Activated CD4-positive, CD25-positive, alpha-beta regulatory T cell treated with anti-CD3 and anti-CD28 coated beads, Interleukin-2, amount 50 U/mL, for 72 hours (primary cell): Measurements from ENCODE around the gene ARHGEF12.

ENCODE experiments used
- DNase-seq: peaks from one replicate; pipeline ENCODE4 v3.0.0; 2021

The ARHGEF12 gene

GRCh38 chr11:120390585-120390922 lies 54.3 kb downstream of the ARHGEF12 start:
- DNase-seq = no peak

GRCh38 chr11:120391292-120391691 lies 55.1 kb downstream of the ARHGEF12 start:
- DNase-seq = no peak

GRCh38 chr11:120391854-120392253 lies 55.6 kb downstream of the ARHGEF12 start:
- no peak for DNase-seq

DNA sequence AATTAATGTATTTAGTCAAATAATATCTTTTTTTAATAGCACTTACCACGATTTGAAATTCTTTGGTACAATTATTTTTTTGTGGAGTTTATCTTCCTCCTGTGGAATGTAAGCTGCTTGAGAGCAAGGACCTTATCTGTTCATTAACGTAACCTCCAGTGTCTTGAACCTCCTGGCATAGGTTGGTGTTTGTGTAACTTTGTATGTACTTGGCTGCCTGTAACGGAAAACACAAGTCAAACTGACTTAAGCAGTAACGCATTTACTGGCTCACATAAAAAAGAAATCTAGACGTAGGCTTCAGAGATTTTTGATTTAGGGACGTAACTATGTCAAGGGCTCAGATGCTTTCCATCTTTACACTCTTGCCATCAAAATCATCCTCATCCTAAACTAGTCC lies 56.1 kb downstream of the ARHGEF12 start:
- DNase-seq = no peak

DNA sequence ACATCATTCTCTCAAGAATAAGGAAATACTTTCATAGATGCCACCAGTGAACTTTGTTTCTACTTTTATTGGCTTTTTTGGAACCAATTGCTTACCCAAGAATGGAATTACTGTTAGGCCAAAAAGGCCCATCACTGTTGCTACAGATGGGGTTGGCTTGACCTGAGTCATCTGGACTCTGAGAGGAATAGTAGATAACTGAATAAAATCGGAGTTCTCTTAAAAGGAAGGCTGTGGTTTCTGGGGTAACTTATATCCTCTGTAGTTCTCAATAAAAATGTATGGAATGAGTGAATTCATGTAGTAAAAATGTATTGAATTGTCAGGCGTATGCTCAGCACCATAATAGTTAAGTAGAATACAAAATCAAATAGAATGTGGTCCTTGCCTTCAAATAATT lies 56.6 kb downstream of the ARHGEF12 start:
- DNase-seq = no peak

DNA sequence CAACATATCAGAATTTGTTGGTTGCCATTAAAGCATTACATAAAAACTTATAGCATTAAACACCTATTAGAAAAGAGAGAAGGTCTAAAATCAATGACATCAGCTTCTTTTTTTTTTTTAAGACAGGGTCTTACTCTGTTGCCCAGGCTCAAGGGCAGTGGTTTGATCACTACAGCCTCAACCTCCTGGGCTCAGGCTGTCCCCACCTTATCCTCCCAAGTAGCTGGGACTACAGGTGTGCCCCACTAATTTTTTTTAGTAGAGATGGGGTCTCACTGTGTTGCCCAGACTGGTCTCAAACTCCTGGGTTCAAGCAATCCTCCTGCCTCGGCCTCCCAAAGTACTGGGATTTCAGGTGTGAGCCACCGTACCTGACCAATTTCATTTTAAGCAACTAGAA lies 57.9 kb downstream of the ARHGEF12 start:
- DNase-seq = no peak

DNA sequence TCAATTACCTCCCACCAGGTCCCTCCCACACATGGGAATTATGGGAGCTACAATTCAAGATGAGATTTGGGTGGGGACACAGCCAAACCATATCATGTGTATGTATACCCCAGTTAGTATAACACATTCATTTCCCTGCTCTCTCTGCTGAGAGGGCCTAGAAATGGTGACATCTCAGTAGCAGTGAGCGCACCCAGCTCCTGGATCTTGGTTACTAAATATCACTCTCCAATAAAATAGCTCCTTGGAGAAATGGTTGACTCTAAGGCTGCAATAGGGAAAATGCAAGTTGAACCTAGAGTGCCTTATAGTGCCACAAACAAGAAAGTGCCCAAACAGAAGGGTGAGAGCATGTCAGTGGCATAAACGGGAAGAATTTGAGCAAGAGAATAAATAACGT lies 59.6 kb downstream of the ARHGEF12 start:
- DNase-seq = no peak

DNA sequence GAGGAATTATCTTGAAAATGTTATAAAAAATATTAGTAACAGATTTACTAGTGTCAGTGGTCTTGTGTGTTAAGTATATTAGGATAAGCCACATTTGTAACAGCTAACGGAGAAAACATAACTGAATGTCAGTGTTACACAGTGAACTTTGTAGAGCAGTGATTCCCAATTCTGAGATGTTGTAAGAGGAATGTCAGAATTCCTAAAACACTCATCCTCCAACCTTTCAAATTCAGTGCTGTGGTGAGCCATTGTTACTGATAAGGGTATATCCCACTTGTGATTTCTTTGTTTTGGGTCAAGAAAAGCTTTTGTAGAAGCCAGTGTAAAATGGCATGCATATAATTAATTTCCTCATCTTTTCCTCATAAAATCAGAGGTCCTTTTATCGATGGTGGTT lies 61.9 kb downstream of the ARHGEF12 start:
- no peak for DNase-seq

- DNase-seq = no peak
Measured at GRCh38 chr11:120399307-120399706, 63.1 kb downstream of the ARHGEF12 start.

DNA sequence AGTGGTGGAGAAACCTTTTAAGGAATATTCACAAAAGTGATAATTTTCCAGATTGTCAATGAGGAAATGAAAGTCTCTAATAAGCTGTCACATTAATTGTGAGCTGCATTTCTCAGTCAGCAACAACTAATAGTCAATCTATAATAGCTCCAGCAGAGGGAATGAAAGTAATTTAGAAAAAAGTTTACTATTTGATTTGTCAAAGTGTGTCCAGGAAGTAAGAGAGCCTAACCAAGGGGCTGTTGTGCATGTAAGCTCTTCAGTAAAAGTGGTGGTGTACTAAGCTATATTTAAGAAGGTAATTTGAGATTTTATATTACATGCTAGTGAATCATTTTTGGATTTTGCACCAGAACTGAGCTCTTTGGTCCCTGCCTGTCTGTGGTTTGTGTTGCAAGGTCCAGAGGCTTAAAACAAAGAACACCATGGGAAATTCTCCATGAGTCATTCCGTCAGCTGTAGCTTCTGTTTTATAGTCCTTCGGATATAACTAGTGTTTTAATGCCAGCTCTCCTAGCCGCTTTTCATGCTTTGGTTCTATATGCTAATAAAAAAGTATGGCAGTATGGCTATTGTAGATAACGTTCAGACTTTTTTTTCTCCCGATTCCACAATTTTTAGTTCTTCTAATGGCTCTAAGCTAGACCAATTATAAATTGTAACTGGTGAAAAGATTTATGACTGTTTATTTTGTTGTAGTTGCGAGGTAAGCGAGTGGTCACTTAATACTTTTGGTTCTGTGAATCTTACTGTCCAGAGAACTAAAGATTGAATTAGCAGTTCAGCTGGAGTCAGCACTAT lies 64.6 kb downstream of the ARHGEF12 start:
- DNase-seq = no peak

DNA sequence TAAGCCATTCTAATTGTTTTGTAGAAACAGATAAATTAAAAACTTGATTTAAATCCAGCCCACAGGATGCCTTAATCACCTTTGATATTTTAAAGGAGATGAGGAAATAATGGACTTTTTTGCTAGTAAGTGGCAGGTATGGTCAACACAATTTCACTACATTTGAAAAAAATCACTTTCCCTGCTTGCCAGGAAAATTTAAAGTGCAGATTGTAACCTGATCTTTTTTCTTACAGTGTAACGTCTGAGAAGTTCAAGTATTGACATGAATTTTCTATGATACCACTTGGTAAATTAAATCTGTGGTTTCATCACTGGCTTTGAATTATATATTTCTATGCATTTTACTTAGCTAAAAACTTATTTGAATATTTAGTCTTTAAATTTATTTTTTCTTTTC lies 65.3 kb downstream of the ARHGEF12 start:
- DNase-seq = no peak

DNA sequence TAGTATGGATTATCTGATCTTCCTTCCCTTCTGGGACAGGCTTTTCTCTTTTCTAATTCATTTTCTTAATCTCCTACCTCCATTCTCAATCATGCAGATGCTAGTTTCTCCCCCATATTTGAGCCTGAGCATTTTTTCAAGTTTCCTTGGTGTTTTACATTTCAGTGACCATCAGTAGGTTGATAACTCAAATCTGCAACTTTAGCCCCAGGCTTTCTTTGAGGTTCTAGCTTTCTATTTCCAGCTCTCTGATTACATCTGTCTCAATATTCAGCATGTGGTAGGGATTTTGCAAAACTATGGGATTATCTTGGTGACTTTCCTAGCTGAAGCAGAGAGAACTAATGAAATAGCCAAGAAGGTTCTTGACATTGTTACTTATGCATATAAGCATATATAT lies 67.8 kb downstream of the ARHGEF12 start:
- DNase-seq = no peak

- DNase-seq = no peak
Measured at GRCh38 chr11:120404495-120404894, 68.3 kb downstream of the ARHGEF12 start.

DNA sequence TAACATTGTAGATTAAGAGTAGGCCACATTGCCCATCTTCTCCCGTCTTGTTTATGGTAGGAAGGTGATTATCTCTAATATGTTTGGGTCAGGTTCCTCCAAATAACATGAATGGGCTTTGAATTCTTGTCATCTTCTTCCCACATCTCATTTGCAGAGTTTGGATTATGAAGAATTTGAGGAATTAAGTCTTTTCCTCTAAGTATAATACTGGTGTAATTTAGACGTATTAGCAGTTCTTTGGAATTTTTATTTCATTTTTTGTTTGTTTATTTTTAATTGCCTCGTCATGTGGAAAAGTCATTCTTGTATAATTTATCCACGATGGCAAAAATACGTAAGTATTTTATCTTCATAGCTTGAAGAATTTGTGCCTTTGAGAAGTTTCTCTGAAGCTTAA lies 73.4 kb downstream of the ARHGEF12 start:
- no peak for DNase-seq

DNA sequence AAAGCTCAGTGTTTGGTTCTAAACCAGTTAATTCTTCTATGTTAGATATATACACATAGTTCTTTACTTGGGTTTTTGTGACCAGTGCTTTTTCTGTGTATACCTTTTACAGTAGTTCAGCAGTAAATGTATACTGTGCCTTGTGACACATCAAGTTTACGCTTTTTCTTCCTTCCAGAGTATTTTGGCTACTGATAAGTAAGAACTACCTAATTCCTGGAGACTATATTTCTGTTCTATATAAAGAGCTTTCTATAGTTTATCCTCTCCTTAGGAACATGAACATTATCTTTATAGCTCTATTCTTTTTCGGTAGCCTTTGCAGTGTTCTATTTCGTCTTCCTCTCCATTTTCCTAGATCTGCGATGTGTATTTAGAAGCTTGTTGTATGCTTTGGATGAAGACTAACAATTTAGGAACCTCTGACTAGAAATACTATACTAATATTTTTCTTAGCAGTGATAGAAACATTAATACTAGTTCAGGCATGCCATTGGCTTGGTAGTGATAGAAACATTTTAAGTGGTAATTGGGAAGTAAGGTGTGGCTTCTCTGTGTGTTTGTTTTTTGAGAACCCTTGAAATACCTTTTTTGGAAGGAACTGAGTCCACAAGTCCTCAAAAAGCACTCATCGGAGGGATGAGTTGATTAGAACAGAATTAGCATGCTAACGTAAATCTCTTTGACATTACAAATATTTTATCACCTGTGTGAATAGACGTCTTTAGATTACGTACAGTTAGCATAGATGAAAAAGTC lies 74.6 kb downstream of the ARHGEF12 start:
- DNase-seq = no peak

DNA sequence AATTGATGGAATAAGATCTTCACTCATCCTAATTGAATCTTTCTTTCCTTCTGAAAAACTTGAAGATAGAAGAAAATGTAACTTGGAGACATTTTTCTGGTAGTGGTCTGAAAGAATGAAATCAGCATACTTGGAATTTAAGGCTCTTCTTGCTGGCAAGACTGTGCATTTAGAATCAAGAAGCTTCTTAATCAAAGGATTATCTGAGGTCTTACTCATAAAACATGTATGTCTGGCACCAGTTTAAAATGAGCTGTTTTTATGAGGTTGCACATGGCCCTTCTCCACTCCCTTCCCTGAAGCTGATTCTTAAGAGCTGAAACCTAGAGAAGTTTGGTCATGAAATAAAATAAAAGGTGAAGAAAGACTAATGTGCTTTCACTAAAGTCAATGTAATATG lies 77.3 kb downstream of the ARHGEF12 start:
- no peak for DNase-seq

DNA sequence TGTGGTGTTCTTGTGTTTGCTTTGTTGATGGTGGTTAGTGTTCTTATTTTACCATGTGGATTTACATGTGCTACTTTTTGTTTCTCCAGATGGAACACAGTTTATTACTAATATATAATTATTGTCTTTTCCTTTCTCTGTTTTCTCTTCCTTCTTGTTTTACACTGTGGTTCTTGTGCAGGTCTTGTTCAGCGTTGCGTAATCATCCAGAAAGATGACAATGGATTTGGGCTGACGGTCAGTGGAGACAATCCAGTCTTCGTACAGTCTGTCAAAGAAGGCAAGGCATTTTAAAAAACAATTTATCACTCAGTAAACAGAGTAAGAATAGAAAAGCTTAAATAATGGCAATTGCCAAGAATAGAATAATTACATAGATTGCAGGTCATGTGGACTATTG lies 84.4 kb downstream of the ARHGEF12 start:
- DNase-seq = no peak

GRCh38 chr11:120424185-120424969 lies 88.2 kb downstream of the ARHGEF12 start:
- no peak for DNase-seq

DNA sequence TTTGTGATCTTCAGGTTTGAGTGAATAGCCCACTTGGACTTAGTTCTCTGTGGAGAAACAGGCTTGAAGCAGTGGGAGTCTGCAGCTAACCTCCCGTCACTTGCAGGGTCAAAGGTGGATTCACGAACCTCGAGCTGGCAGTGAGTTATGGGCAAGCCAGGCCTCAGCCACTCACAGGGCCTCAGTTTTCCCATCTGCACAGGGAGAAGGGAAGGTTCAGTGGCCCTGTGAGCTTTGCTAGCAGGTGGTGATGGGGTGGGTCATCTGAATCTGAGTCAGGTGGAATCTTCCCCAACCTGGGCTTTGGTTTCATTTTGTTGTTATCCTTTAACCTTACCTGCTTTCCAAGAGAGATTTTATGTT lies 88.7 kb downstream of the ARHGEF12 start:
- DNase-seq = no peak

DNA sequence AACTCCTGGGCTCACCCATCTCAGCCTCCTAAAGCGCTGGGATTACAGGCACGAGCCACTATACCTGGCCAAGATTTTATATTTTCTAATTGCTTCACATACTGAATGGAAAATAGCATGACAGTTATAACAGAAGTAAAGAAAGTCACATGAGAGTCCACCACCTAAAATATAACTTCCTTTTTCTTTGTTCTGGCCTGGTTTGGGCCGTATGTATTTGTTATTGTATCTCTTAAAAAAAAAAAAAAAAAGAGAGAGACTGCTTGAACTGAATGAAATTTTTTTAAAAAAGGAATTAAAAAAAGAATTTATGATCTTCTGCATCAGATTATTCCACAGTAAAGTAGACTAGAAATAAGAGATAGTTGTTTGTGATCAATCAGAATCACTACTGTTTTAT lies 89.3 kb downstream of the ARHGEF12 start:
- DNase-seq = no peak

DNA sequence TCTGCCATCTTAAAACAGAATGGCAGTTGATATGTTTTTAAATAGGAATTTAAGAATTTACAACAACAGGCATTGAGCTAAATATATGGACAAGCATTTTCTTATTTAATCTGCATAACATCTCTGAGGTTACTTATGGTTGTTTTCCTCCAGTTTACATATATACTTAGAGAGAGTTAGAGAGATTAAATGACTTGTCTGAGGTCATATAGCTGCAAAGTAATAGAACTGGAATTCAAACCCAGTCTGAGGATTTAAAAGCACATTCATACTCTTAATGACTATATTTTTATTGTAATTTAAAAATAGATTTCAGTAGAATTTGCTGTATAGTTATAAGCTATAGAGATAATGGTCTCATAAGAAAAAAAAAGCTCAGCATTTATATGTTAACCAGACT lies 93.9 kb downstream of the ARHGEF12 start:
- DNase-seq = no peak

DNA sequence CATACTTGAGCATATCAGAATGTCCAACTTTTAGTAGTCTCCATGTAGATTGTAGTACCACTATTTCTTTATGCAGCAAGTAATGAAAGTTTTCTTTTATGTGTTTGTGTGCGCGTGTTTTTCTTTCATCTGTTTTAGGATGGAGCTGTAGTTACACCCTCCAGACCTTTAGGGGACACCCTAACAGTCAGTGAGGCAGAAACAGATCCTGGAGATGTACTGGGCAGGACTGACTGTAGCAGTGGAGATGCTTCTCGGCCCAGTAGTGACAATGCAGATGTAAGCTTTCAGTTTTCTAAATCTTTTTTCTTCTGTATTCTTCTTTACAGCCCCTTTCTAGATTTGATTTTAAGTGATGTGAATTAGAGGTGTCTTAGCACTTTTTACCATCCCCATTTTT lies 95.4 kb downstream of the ARHGEF12 start:
- DNase-seq = no peak

DNA sequence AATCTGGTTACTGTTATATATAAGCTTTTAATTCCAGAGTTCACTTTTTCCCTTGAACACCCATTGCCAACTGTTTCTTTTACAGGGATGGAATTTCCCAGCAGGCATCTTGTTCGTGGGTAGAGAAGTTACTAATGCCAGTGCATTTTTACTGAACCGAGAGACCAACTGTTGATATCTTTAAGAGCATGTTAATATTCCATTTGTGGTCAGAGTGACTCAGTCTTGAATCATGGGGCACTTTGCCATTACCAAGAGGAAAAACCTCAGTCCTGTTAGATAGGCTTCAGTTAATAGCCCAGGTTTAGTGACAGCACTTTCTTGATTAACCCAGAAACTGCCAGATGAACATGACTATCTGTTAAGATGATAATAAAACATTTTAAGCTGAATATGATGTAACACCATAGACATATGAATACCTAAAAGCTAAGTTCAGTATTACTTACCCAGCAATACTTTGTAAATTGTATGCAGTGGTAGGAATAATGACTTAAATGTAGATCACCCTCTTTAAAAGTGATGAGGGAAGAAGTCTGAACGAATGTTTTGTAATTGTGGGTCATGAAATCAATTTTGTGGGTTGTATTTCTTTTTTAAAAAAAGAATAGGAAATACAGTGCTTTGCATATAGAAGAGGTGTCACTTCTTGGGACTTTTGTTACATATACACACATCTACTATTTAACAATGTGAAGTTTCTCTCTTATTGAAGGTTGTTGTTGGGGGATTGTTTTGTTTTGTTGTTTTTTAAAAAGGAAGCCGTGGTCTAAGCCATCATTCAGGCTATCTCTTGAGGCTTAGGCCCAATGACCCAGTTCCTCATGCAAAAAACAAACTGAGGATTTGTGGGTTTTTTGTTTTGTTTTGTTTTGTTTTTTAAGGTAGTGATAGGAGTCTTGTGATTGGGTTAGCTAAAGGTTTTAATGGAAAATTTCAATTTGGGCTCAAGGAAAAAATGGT lies 96.1 kb downstream of the ARHGEF12 start:
- DNase-seq = no peak
